ENCODE data around the gene OR52I2. TPM values are rescaled to one million over a fixed set of nuclear protein-coding genes. Genes with fewer than 3 reads are reported as not detected.

OR52I2 gene
- total RNA-seq, 1 donor from 2014 or later, result not detected

- no peak overlapping the region for H3K4me3 Mint-ChIP-seq
- DNase-seq (ENCODE audit: low spot score), result no peak
- H3K4me1 Mint-ChIP-seq, result peaks cover 14% of the 10 kb centered on the region
- Histone ChIP-seq H4K20me1 (ENCODE audit: low read depth) (no peaks in the 10 kb centered on the region), H3F3A (ENCODE audit: low read depth) (peaks cover 13% of the 10 kb centered on the region), H3K9me3 (ENCODE audit: low read depth) (no peaks in the 10 kb centered on the region), H3K36me3 (no peaks in the 10 kb centered on the region), H3K79me2 (ENCODE audit: low read depth) (no peaks in the 10 kb centered on the region), H2AFZ (replicated peaks) (no peak overlapping the region), H3K4me2 (no peak overlapping the region), H3K4me3 (no peak overlapping the region), H3K27me3 (no peaks in the 10 kb centered on the region), H3K9ac (no peak overlapping the region), H3K27ac (no peak overlapping the region), H3K4me1 (peaks cover 4% of the 10 kb centered on the region)
- H3K27me3 Mint-ChIP-seq (ENCODE audit: insufficient read depth, low read depth), result no peaks in the 10 kb centered on the region
- H3K9me3 Mint-ChIP-seq, result no peaks in the 10 kb centered on the region
- TF ChIP-seq CTCF (IDR thresholded peaks at IDR 0.05), result no peak
- TF ChIP-seq EZH2phosphoT487 (IDR thresholded peaks at IDR 0.05), result no peak
- no peak for TF ChIP-seq EZH2 (IDR thresholded peaks at IDR 0.05)
- no peaks in the 10 kb centered on the region for H3K36me3 Mint-ChIP-seq
- H3K27ac Mint-ChIP-seq, result no peak overlapping the region
These were observed 28.9 kb downstream of the OR52I2 start for GRCh38 chr11:4610258-4610935.

GRCh38 chr11:4611986-4612385, 30.4 kb downstream of the OR52I2 start:
- Histone ChIP-seq H3K27me3 (no peaks in the 10 kb centered on the region), H3K4me2 (no peak overlapping the region), H3K27ac (no peak overlapping the region), H3F3A (ENCODE audit: low read depth) (peaks cover 13% of the 10 kb centered on the region), H3K79me2 (ENCODE audit: low read depth) (no peaks in the 10 kb centered on the region), H3K9ac (no peak overlapping the region), H3K9me3 (ENCODE audit: low read depth) (no peaks in the 10 kb centered on the region), H2AFZ (replicated peaks) (no peak overlapping the region), H4K20me1 (ENCODE audit: low read depth) (no peaks in the 10 kb centered on the region), H3K4me3 (no peak overlapping the region), H3K36me3 (no peaks in the 10 kb centered on the region), H3K4me1 (peaks cover 2% of the 10 kb centered on the region)
- no peaks in the 10 kb centered on the region for H3K36me3 Mint-ChIP-seq
- DNase-seq (ENCODE audit: low spot score), result no peak
- H3K9me3 Mint-ChIP-seq, result no peaks in the 10 kb centered on the region
- H3K27me3 Mint-ChIP-seq (ENCODE audit: insufficient read depth, low read depth), result no peaks in the 10 kb centered on the region
- no peak overlapping the region for H3K27ac Mint-ChIP-seq
- H3K4me3 Mint-ChIP-seq, result no peak overlapping the region
- H3K4me1 Mint-ChIP-seq, result peaks cover 9% of the 10 kb centered on the region
- TF ChIP-seq CTCF (IDR thresholded peaks at IDR 0.05) (no peak), EZH2 (IDR thresholded peaks at IDR 0.05) (no peak), EZH2phosphoT487 (IDR thresholded peaks at IDR 0.05) (no peak)

GRCh38 chr11:4615856-4616444, 34.4 kb downstream of the OR52I2 start:
- H4K20me1 ChIP-seq (ENCODE audit: low read depth), result no peaks in the 10 kb centered on the region
- H3K4me1 ChIP-seq, result no peaks in the 10 kb centered on the region
- H3K9me3 ChIP-seq (ENCODE audit: low read depth), result no peaks in the 10 kb centered on the region
- Mint-ChIP-seq H3K27me3 (ENCODE audit: insufficient read depth, low read depth) (no peaks in the 10 kb centered on the region), H3K4me1 (peaks cover 3% of the 10 kb centered on the region), H3K36me3 (no peaks in the 10 kb centered on the region), H3K27ac (no peak overlapping the region), H3K9me3 (no peaks in the 10 kb centered on the region), H3K4me3 (no peak overlapping the region)
- DNase-seq (ENCODE audit: low spot score), result no peak
- no peak overlapping the region for H3K4me2 ChIP-seq
- no peak overlapping the region for H2AFZ ChIP-seq (replicated peaks)
- no peaks in the 10 kb centered on the region for H3F3A ChIP-seq (ENCODE audit: low read depth)
- TF ChIP-seq CTCF (IDR thresholded peaks at IDR 0.05) (no peak), EZH2 (IDR thresholded peaks at IDR 0.05) (no peak), EZH2phosphoT487 (IDR thresholded peaks at IDR 0.05) (no peak)
- no peaks in the 10 kb centered on the region for H3K27me3 ChIP-seq
- no peaks in the 10 kb centered on the region for H3K36me3 ChIP-seq
- H3K27ac ChIP-seq, result no peak overlapping the region
- no peaks in the 10 kb centered on the region for H3K79me2 ChIP-seq (ENCODE audit: low read depth)
- H3K9ac ChIP-seq, result no peak overlapping the region
- H3K4me3 ChIP-seq, result no peak overlapping the region

Data from neural progenitor cell (in vitro differentiated cells).